Measurements from ENCODE around the gene NHP2.

The NHP2 gene

GRCh38 chr5:178113141-178113787 is 40.4 kb downstream of the NHP2 start, which contains the start of gene N4BP3:
N4BP3 (plus strand) TSS chr5:178113532; CDS start chr5:178119584, 6,052 bp downstream.
- no peak for TF ChIP-seq CTCF (conservative IDR thresholded peaks at IDR 0.05; ENCODE audit: low read depth, low read length)
- peak within 1 kb of the TSS; percentile 30 for H3K4me3 ChIP-seq (ENCODE audit: low read depth, low read length)
- peak; percentile 47 for DNase-seq (ENCODE audit: low read depth)

GRCh38 chr5:178112545-178112944 is 41.1 kb downstream of the NHP2 start:
- DNase-seq (ENCODE audit: low read depth) = no peak
- H3K4me3 ChIP-seq (ENCODE audit: low read depth, low read length) = no peak overlapping the region

DNA sequence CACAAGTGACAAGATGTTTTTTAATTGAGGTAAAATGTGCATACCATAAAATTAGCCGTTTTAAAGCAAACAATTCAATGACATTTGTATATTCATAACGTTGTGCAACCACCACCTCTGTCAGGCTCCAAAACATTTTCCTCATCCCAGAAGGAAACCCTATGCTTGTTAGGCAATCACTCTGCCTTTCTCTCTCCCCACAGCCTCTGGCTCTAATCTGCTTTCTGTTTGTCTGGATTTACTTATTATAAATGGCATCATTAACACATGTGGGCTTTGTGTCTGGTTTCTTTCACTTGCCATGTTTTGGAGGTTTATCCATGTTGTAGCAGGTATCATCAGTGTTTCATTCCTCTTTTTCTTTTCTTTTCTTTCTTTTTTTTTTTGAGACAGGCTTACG is 41.8 kb downstream of the NHP2 start:
- TF ChIP-seq CTCF (conservative IDR thresholded peaks at IDR 0.05; ENCODE audit: low read depth, low read length) = no peak
- DNase-seq (ENCODE audit: low read depth) = peak; percentile 37
- H3K4me3 ChIP-seq (ENCODE audit: low read depth, low read length) = no peak overlapping the region

More at GRCh38 chr5:178112545-178112944, 41.1 kb downstream of the NHP2 start:
- TF ChIP-seq CTCF (conservative IDR thresholded peaks at IDR 0.05; ENCODE audit: low read depth, low read length) = no peak

DNA sequence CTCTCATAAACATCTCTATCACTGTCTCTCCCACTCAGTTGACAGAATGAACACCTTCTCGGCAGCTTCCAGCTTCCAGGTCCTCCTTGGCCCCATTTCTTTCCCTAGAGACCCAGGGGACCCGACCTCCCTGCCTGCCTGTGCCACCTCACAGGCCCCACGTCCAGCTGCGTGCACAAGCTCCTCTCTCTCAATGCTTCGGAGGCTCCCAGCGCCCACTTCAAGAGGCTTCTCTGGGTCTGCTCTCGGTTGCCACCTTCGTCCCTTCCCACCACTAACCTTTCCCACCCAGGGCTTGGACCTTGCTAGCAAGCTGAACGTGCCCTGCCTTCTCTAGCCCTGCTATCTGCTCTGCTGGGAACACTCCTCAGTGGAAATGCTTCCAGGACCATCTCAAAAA is 43.2 kb downstream of the NHP2 start:
- no peak for TF ChIP-seq CTCF (conservative IDR thresholded peaks at IDR 0.05; ENCODE audit: low read depth, low read length)
- no peak for DNase-seq (ENCODE audit: low read depth)
- H3K4me3 ChIP-seq (ENCODE audit: low read depth, low read length) = no peak overlapping the region

DNA sequence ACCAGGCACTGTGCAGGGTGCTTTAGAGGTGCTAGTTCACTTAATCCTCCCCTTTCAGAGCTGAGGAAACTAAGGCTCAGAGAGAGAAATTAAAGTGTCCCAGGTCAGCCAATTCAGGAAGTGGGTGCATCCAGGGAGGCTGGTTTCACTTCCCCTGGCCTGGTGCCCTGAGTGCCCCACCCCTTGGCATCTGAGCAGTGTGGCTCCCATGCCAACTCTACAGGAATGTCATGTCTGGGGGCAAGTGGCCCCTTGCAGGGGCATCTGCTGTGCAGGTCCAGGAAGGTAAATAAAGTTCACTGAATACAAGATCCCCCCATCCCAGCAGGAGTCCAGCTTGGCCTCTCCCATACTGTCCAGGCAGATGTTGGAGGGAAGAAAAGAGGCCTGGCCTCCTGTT is 44.7 kb downstream of the NHP2 start:
- no peak for TF ChIP-seq CTCF (conservative IDR thresholded peaks at IDR 0.05; ENCODE audit: low read depth, low read length)
- no peak overlapping the region for H3K4me3 ChIP-seq (ENCODE audit: low read depth, low read length)
- no peak for DNase-seq (ENCODE audit: low read depth)

DNA sequence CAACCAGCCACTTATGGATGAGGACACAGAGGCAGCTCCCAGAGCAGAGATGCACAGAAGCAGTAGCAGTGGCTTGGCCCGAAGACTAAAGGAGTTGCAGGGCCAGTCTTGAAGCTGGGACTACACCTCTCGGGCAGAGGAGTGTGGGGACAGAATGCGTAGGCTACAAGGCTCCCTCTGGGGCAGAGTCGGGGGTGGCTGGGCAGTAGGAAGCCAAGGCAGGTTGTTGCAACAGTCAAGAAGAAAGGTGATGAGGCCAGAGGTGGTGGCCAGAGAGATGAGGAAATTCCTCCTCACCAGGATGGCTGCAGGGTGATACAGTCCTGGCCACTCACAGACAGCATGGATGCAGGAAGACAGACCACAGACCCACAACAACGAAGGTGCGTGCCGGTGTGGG is 45.2 kb downstream of the NHP2 start:
- H3K4me3 ChIP-seq (ENCODE audit: low read depth, low read length) = no peak overlapping the region
- no peak for DNase-seq (ENCODE audit: low read depth)
- TF ChIP-seq CTCF (conservative IDR thresholded peaks at IDR 0.05; ENCODE audit: low read depth, low read length) = no peak

GRCh38 chr5:178107756-178108310 is 45.9 kb downstream of the NHP2 start:
- TF ChIP-seq CTCF (conservative IDR thresholded peaks at IDR 0.05; ENCODE audit: low read depth, low read length) = no peak
- no peak overlapping the region for H3K4me3 ChIP-seq (ENCODE audit: low read depth, low read length)
- DNase-seq (ENCODE audit: low read depth) = no peak

All from choroid plexus epithelial cell (primary cell).